DMS 273 (cell line): Measurements from ENCODE around the gene APBA2.

Experiments used
- DNase-seq: peaks from one replicate; lab custom pipeline; 2025; ENCODE audit not compliant: unreplicated experiment; lab: John Stamatoyannopoulos, UW

Gene APBA2

GRCh38 chr15:29079479-29079878, 193.7 kb downstream of the APBA2 start:
- no peak for DNase-seq

- DNase-seq: no peak
Measured at GRCh38 chr15:29081781-29082180, 196.0 kb downstream of the APBA2 start.

DNA sequence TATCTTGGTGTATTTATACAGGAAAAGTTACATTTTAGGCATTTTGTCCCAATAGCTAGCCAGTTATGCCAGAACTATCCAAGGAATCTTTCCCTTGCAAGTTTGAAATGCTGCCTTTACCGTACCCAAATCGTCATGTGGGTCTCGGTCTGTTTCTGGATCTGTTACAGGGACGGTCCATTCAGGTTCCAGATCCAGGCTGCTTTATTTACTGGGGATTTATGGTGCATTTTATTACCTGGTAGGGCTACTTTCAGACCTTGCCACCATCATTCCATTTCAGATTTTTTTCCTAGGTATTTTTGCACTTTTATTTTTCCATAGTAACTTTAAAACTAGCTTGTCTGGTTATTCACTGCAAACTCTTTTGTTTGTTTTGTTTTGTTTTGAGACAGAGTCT, 197.4 kb downstream of the APBA2 start:
- no peak for DNase-seq

- no peak for DNase-seq
Measured at GRCh38 chr15:29083858-29084257, 198.1 kb downstream of the APBA2 start.

DNA sequence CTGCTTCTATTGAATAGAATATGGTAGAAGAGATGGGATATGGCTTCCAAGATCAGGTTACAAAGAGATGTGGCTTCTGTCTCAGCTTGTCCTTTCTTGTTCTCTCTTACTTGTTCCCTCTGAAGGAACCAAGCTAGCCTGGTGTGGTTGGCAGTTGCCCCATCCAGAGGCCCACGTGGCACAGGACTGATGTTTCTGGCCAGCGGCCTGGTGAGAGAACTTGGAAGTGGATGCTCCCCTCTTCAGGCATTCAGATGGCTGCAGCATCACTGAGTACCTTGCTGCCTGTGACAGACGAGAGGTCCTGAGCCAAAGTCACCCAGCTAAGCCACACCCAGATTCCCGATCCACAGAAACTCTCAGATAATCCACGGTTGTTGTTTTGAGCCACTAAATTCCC, 200.2 kb downstream of the APBA2 start:
- no peak for DNase-seq

- no peak for DNase-seq
Measured at GRCh38 chr15:29086891-29087290, 201.1 kb downstream of the APBA2 start.

DNA sequence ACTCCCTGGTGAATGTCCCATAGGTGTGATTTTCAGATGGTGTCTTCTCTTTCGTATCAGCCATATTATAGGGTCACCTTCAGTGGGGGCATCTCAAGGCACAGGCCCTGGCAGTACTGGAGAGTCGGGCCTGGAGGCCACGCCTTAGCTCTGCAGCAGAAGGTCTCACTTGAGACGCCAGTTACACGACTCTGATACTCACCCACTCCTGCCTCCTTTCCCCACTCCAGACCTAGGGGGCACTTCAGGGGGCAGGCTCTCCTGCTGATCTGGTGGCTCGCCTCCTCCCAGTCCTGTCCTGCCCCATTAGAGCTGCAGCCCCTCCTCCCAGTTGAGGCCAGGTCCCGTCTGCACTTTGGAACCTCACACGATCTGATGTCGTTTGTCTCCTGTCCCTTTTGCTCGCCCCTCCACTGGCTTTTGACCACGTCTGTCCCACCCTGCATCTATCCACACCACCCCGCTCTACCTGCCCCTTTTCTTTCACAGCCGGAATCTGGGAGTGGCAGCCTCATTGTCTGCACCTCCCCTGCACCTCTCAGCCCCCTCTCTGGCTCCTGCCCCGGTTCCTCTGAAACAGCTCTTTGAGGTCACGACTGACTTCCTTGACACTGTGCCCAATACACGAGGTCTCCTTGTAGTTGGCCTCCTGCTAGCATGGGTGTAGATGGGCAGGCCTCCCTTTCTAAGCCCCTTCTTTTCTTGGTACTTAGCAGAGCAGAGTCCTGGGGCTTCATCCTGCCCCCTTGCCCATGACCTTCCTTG, 201.9 kb downstream of the APBA2 start:
- no peak for DNase-seq

DNA sequence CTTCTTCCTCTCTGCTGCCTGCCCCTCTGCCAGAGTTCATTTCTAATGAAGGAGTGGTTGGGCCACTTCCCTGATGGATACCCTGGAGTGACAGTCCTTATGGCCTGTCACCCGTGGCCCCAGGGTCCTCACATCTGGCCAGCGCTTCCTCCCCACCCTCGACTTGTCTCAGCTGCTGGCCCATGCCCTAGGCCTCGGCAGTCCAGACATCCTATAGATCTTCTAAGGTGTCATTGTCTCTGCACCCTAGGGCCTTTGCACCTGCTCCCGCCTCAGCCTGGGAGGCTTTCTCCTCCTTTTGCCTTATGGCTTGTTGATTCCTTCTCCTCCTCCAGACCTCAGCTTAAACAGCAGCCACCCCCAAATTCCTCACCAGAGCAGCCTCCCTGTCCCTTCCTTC, 202.9 kb downstream of the APBA2 start:
- no peak for DNase-seq

- DNase-seq: peak; percentile 5
Measured at GRCh38 chr15:29089731-29090616, 204.2 kb downstream of the APBA2 start.

DNA sequence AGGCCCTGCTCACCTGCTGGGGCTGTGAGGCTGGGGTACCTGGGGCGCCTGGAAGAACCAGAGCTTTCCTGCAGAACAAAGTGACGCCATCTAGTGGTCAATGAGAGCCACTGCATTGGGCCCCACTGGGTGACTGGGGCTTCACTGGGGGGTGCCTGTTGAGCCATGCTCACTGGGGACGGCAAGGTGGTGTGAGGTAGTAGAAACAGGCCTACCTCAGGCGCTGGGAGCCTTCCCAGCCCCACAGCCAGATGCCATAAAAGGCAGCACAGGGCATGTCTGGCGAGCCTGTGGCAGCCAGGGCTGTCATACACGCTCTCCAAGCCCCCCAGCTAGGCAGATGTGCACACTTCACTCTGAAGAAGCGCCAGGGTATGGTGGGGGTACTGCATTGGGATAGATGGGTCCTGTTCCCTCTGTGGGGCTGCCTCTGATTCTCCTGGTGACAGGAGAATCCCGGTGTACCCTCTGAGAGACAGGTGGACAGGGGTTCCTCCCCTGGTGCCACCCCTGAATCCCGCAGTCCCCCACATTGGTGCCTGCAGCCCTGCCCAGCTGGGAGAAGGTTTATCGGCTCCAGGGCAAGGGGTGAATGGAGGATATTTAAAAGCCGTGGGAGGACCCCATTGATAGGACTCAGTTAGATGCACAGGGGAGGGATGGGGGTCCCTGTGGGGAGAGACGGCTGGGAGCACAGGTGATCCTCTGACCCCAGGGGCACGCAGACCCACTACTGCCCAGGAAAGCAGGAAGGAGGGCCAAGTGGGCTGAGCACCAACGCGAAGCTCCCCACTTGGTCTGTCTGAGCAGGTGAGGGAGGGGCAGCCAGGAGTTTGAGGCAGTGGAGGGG, 205.1 kb downstream of the APBA2 start:
- peak; percentile 32 for DNase-seq

DNA sequence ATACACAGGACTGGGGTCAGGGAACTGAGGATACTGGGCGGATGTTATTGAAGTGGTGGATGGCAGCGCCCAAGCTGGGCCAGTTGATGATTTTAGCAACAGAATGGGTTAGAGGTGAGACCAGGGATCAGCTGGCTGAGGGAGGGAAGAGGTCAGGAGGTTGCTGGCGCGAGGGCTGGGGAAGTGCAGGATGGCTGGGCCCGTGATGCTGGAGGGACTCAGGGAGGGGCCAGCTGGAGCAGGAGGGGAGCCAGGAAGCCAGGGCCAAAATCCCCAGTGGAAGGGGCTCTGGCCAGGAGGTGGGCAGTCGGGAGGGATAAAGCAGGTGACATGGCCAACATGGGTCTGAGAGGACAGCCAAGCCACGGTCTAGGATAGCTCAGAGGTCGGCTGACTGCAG, 205.9 kb downstream of the APBA2 start:
- no peak for DNase-seq

GRCh38 chr15:29092376-29093064, 206.7 kb downstream of the APBA2 start:
- no peak for DNase-seq

DNA sequence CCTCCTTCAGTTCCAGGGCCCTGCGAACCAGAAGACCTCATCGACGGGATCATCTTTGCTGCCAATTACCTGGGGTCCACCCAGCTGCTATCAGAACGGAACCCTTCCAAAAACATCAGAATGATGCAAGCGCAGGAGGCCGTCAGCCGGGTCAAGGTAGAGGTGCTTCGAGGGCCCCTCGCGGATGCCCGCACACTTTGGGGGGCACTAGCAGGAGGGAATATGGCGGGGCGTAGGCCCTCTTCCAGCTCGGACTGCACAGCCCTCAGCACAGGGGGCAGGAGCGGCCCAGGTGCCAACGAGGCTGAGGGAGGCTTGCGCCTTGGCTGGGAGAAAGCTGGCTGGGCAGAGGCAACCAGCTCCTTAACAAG, 207.3 kb downstream of the APBA2 start:
- DNase-seq: no peak

GRCh38 chr15:29093696-29094343, 208.0 kb downstream of the APBA2 start:
- no peak for DNase-seq

- DNase-seq: peak; percentile 19
Measured at GRCh38 chr15:29094711-29095110, 208.9 kb downstream of the APBA2 start.

GRCh38 chr15:29095746-29096145, 210.0 kb downstream of the APBA2 start:
- DNase-seq: no peak

DNA sequence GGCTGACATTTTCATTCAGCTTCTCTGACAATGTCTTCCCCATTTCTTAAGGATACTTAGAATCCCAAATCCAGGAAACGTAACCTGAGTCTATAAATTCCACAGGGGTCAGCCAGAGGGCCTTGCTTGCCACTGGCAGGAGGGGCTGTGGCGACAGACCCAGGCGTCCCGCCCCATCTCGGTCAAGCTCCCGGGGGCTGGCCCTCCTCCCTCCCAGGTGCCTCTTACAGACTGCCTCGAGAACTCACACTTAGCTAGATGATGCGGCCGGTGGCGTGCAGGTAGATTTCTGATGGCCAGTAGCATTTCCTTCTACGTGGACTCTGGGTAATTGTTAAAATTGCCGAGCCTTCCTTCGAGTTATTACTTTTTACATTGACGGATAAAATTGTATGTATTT, 211.4 kb downstream of the APBA2 start:
- DNase-seq: no peak

- DNase-seq: no peak
Measured at GRCh38 chr15:29097971-29098370, 212.2 kb downstream of the APBA2 start.

GRCh38 chr15:29098652-29099051, 212.9 kb downstream of the APBA2 start:
- no peak for DNase-seq

DNA sequence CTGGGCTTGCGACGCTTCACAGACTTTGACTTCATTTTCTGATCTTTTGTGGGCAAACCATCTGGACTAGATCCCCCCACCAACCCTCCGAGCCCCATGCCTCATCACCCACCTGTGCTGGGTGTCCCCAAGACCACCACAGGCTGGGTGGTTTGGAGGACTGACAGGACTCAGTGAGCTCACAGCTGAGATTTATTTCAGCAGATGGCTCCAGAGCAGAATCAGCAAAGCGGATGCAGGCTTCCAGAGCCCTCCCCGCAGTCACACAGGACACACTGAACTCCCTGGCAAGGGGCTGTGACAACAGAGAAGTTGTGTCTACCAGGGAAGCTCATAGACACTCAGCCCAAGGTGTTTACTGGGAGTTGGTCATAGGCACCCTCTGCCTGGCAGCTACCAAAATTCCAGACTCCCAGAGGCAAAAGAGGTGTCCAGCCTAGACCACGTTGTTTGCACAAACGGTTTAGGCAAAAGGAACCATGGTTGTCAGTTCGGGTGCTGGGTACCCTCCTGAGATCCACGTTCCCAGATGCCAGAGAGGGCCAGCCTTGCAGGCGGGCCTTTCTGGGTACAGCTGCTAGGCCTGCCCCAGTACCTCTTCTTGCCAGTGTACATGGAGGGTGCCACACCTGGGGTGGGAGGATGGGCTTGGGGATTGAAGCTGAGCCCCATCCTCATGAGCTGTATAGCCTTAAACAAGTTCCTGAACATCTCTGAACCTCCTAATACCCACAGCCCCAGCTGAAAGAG, 213.5 kb downstream of the APBA2 start:
- DNase-seq: no peak
